ENCODE results near the gene PALD1. TPM values are rescaled to one million over a fixed set of nuclear protein-coding genes. Genes with fewer than 3 reads are reported as not detected.

PALD1 gene
- total and polyA plus RNA-seq, 2 of the 13 experiments (the other 11 are each of a cell fraction or from before 2014, with no cell fraction given): 0.07 to 0.09 TPM

- no peak for TF ChIP-seq PRDM4 (CRISPR knock-in tag; IDR thresholded peaks at IDR 0.05; ENCODE audit: borderline replicate concordance)
- TF ChIP-seq ZNF276 (CRISPR knock-in tag; IDR thresholded peaks at IDR 0.05; ENCODE audit: low read depth): no peak
- TF ChIP-seq JUND (CRISPR knock-in tag; IDR thresholded peaks at IDR 0.05): no peak
- TF ChIP-seq CREBL2 (CRISPR knock-in tag; IDR thresholded peaks at IDR 0.05; ENCODE audit: borderline replicate concordance): no peak
- TF ChIP-seq CHCHD3 (CRISPR knock-in tag; IDR thresholded peaks at IDR 0.05): no peak
- TF ChIP-seq ZNF512B (CRISPR knock-in tag; IDR thresholded peaks at IDR 0.05; ENCODE audit: borderline replicate concordance): no peak
- peak; percentile 18; the same call in 1 of the 2 replicates for TF ChIP-seq HIVEP1 (CRISPR knock-in tag; IDR thresholded peaks at IDR 0.05)
- no peak for TF ChIP-seq HCFC1 (IDR thresholded peaks at IDR 0.05; ENCODE audit: low read depth, low read length)
- no peak for TF ChIP-seq JUNB (CRISPR knock-in tag; IDR thresholded peaks at IDR 0.05; ENCODE audit: borderline replicate concordance)
- TF ChIP-seq TERF1 (CRISPR knock-in tag; IDR thresholded peaks at IDR 0.05): no peak
- TF ChIP-seq BRD4 (CRISPR knock-in tag; IDR thresholded peaks at IDR 0.05): no peak
- TF ChIP-seq HOXA7 (CRISPR knock-in tag; IDR thresholded peaks at IDR 0.05): no peak
- no peak for TF ChIP-seq ZBTB44 (CRISPR knock-in tag; IDR thresholded peaks at IDR 0.05)
- TF ChIP-seq MEF2D (CRISPR knock-in tag; IDR thresholded peaks at IDR 0.05): no peak
Observed at GRCh38 chr10:70596110-70596798, 117.7 kb downstream of the PALD1 start (continued).

All from HepG2 (cell line).